Left cardiac atrium (tissue), 4 donors: ENCODE measurements around the gene SPOCK3. TPM values are rescaled to one million over a fixed set of nuclear protein-coding genes. Genes with fewer than 3 reads are reported as not detected.
"Not testable (repeated sequence)": the region's sequence is repeated elsewhere in the genome, so short reads cannot be mapped to it uniquely, and the experiment has no call there.

Experiments
- ATAC-seq, 2 donors: fragments of 200-7000 bp; cut with Tn5 transposase; one replicate each; pipeline ENCODE4 v1.9.1; 2020; ENCODE audit warnings: mild to moderate bottlenecking in 2 of 2, moderate library complexity in 2 of 2
- DNase-seq: peaks from one replicate; pipeline ENCODE4 v3.0.0-alpha.2; 2020
- intact Hi-C, 2 donors: fragments of 100-400 bp; cut with DNase I; formaldehyde crosslinking; loops; one replicate each; pipeline versions ENCODE4 v1.14.1 to v1.15.1; 2022 to 2023
- total RNA-seq, 2 donors: library from RNA; stranded (reverse); fragmentation: NEBNext Ultra II Directional; extraction: Animal tissue kit (Norgen Biotek cat#: 25700); gene quantifications; one replicate each; pipeline ENCODE4 v1.2.1, GENCODE V29; 2021
- donor health status: DM: no; HTN: yes; CAD: no.
- donor health status: DM: no; HTN: yes; CAD: no; lungs with severe emphysema.
- donor health status: DM: yes; HTN: yes; CAD: no.
- donor health status: Dilated cardiomyopathy.

SPOCK3 gene
- total RNA-seq, 2 donors from 2014 or later, result not detected

GRCh38 chr4:166734797-166735196 is 499.5 kb downstream of the SPOCK3 start:
- no peak for DNase-seq
- intact Hi-C loops, result no loop called here
- ATAC-seq, result no peak

DNA sequence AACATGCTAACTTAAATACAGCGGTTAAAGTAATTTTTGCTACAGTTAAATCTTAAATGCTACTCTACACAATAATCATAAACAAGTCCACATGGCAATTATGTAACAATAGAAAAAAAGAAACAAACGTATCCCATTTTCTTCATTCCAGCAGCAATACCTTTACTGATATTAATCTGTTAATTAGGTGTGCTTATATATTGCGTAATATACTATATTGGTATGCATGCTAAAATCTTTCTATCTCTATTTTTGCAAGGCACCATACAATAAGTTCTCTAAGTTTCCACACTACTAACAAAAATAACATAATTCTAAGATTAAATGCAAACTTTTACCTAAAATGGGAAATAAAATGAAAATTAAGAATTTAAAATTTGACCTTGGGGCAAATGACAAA is 500.6 kb downstream of the SPOCK3 start:
- ATAC-seq (no peak), DNase-seq (no peak)
- intact Hi-C loops, result no loop called here

DNA sequence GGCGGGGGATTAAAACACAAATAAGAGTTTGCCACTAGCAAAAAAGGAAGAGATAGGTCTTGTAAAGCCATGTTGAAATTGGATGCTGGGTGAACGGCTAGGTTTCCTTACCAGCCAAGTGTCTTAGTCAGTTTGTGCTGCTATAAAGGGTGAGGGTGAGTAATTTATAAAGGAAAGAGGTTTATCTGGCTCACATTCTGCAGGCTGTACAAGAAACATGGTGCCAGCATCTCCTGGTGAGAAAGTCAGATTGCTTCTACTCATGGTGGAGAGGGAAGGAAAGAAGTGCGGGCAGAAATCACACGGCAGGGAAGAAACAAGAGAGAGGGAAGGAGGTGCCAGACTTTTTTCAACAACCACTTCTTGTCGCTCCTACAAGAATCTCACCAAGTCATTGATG is 507.5 kb downstream of the SPOCK3 start:
- DNase-seq (no peak), ATAC-seq (no peak)
- intact Hi-C loops, result no loop called here

DNA sequence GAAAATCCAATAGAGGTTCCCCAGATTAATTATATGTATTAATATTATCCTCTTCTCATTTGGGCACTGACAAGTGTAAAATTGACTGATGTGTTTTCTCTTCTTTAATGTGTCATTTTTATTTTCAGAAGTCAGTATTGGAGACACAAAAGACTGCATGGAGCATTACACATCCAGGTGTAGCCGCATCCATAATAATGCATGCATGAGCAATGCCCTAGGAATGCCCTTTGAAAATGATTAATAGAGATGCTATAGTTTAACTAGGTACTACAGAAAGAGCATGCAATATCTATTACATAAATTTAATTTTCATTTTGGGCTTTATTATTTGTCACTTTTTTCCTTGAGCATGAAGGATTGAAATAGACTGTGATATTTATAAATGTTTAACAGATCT is 509.9 kb downstream of the SPOCK3 start:
- DNase-seq (no peak), ATAC-seq (no peak)
- intact Hi-C loops, result no loop called here

GRCh38 chr4:166723532-166724140 is 510.7 kb downstream of the SPOCK3 start:
- intact Hi-C loops, result no loop called here
- DNase-seq (no peak), ATAC-seq (no peak)

DNA sequence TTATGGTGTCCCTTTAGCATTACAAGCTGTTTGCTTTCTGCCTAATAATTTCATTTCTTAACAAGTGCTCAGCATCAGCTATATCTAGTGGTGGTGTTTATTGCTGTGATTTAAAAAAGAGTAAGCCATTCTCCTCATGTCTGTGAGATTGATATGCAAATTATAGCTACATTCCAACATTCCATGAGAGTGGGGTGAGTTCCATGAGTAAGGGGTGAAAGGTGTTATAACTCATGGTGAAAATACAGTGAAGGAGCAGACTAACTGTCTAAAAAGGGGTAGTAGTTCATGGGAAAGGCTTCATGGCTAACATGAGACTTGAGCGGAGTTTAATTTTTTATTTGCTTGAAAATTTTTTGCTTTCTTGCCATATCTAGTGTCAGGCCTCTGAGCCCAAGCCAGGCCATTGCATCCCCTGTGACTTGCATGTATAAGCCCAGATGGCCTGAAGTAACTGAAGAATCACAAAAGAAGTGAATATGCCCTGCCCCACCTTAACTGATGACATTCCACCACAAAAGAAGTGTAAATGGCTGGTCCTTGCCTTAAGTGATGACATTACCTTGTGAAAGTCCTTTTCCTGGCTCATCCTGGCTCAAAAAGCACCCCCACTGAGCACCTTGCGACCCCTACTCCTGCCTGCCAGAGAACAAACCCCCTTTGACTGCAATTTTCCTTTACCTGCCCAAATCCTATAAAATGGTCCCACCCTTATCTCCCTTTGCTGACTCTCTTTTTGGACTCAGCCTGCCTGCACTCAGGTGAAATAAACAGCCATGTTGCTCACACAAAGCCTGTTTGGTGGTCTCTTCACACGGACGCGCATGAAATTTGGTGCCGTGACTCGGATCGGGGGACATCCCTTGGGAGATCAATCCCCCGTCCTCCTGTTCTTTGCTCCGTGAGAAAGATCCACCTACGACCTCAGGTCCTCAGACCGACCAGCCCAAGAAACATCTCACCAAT is 518.3 kb downstream of the SPOCK3 start:
- DNase-seq, ATAC-seq, intact Hi-C loops: not testable (repeated sequence)

DNA sequence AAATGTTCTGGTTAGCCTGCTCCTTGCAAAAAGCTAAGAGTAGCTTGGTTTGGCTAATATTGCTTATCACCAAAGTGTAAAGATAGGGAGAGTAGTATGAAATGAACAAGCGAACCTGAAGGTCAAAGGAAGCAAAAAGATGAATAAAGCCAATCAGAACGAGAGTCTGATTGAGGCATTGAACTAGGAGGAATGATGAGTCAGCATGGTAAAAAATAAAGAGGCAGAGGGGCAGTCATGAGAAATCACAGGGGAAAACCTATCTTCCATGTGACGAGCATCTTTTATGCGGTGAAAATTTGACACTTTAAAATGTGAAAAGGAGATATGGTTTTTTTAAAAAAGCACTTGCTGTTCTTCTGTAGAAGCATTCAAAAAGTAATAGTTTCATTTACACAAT is 533.7 kb downstream of the SPOCK3 start:
- ATAC-seq, result no peak

DNA sequence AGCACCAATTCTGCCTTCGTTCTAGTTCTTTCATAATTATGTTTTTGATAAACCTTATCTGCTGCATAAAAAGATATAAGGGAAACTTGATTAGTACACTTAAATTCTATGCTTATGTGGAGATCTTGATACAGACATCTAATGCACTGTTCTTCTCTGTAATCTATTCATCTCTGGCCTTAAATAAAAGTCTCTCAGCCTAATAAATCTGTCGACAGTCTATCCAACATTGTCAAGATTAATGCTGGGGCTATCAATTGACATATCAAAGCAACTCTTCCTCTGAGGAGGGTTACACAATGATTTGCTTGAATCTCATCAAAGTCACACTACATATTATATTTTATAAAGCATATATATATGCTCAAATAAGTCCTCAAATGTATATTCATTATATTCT is 545.5 kb downstream of the SPOCK3 start:
- no peak for DNase-seq
- no peak for ATAC-seq
- intact Hi-C loops, result no loop called here

More for the DNA sequence above, 533.7 kb downstream of the SPOCK3 start:
- DNase-seq, result no peak
- intact Hi-C loops, result no loop called here

- DNase-seq, result no peak
- intact Hi-C loops, result no loop called here
- ATAC-seq, result no peak
Observed at GRCh38 chr4:166687828-166688227, 546.5 kb downstream of the SPOCK3 start.
